Activated CD4-positive, CD25-positive, alpha-beta regulatory T cell treated with anti-CD3 and anti-CD28 coated beads, Interleukin-2, amount 50 U/mL, for 16 hours (primary cell): ENCODE data around the gene RUNX1.

Experiments
- DNase-seq: peaks from one replicate; pipeline ENCODE4 v3.0.0-alpha.2; 2020; ENCODE audit warnings: low read depth, low spot score

The RUNX1 gene

GRCh38 chr21:34791776-34792503 is 257.2 kb downstream of the RUNX1 start:
- no peak for DNase-seq

- DNase-seq = no peak
These were observed 258.3 kb downstream of the RUNX1 start for GRCh38 chr21:34790834-34791233.

GRCh38 chr21:34790341-34790740 is 258.8 kb downstream of the RUNX1 start:
- DNase-seq = no peak

- DNase-seq = no peak
These were observed 260.2 kb downstream of the RUNX1 start for GRCh38 chr21:34788879-34789278.

- no peak for DNase-seq
These were observed 265.3 kb downstream of the RUNX1 start for GRCh38 chr21:34783815-34784214.

GRCh38 chr21:34782506-34783360 is 266.4 kb downstream of the RUNX1 start:
- no peak for DNase-seq

GRCh38 chr21:34781526-34781925 is 267.6 kb downstream of the RUNX1 start:
- no peak for DNase-seq

- no peak for DNase-seq
These were observed 269.2 kb downstream of the RUNX1 start for GRCh38 chr21:34779860-34780259.

- DNase-seq = no peak
These were observed 273.3 kb downstream of the RUNX1 start for GRCh38 chr21:34775793-34776192.

GRCh38 chr21:34774750-34775149 is 274.4 kb downstream of the RUNX1 start:
- no peak for DNase-seq

GRCh38 chr21:34771512-34772028 is 277.5 kb downstream of the RUNX1 start:
- no peak for DNase-seq

- DNase-seq = no peak
These were observed 278.5 kb downstream of the RUNX1 start for GRCh38 chr21:34770576-34770975.

- no peak for DNase-seq
These were observed 280.8 kb downstream of the RUNX1 start for GRCh38 chr21:34768326-34768725.

- DNase-seq = no peak
These were observed 282.2 kb downstream of the RUNX1 start for GRCh38 chr21:34766862-34767261.

- DNase-seq = no peak
These were observed 283.5 kb downstream of the RUNX1 start for GRCh38 chr21:34765619-34766018.

GRCh38 chr21:34764715-34765284 is 284.3 kb downstream of the RUNX1 start:
- no peak for DNase-seq

- no peak for DNase-seq
These were observed 286.3 kb downstream of the RUNX1 start for GRCh38 chr21:34762786-34763185.

GRCh38 chr21:34761758-34762330 is 287.3 kb downstream of the RUNX1 start:
- DNase-seq = no peak

- DNase-seq = no peak
These were observed 294.1 kb downstream of the RUNX1 start for GRCh38 chr21:34754690-34755647.

- no peak for DNase-seq
These were observed 300.2 kb downstream of the RUNX1 start for GRCh38 chr21:34748862-34749261.
